WTC11 (cell line): ENCODE data around the gene PHOSPHO2. TPM values are rescaled to one million over a fixed set of nuclear protein-coding genes. Genes with fewer than 3 reads are reported as not detected.

Experiments used
- ATAC-seq: fragments of 200-7000 bp; cut with Tn5 transposase; 2 replicates; pipeline ENCODE4 v1.10.0; 2021; ENCODE audit warnings: mild to moderate bottlenecking, moderate library complexity
- CTCF ChIA-PET: fragments of 300-600 bp; sonication (Branson Sonifier 250); formaldehyde crosslinking; loops from one replicate; lab custom pipeline; 2021; ENCODE audit warnings: antibody characterized with exemption; lab: Charles Lee
- POLR2A ChIA-PET: fragments of 350-600 bp; sonication (Branson Sonifier 250); formaldehyde crosslinking; loops from one replicate; lab custom pipeline; 2021; ENCODE audit warnings: antibody characterized with exemption; lab: Charles Lee
- DNase-seq: peaks from one replicate; pipeline ENCODE4 v3.0.0; 2021; ENCODE audit warnings: low spot score
- H3K27ac Mint-ChIP-seq: 2 replicates; pipeline ENCODE4 v1.8.0; 2021; ENCODE audit warnings: mixed read lengths
- H3K27me3 Mint-ChIP-seq: 2 replicates; pipeline ENCODE4 v1.8.0; 2021; ENCODE audit warnings: low read depth, mild to moderate bottlenecking, moderate library complexity, mixed read lengths
- H3K36me3 Mint-ChIP-seq: 2 replicates; pipeline ENCODE4 v1.8.0; 2021; ENCODE audit warnings: mixed read lengths
- H3K4me1 Mint-ChIP-seq: 2 replicates; pipeline ENCODE4 v1.8.0; 2022; ENCODE audit warnings: mixed read lengths
- H3K4me3 Mint-ChIP-seq: 2 replicates; pipeline ENCODE4 v1.8.0; 2021; ENCODE audit warnings: mild to moderate bottlenecking, moderate library complexity, mixed read lengths
- H3K9me3 Mint-ChIP-seq: 2 replicates; pipeline ENCODE4 v1.8.0; 2021; ENCODE audit warnings: mixed read lengths
- CDX4 ChIP-seq: fragments of 250-450 bp; sonication (Bioruptor Pico); IDR thresholded peaks from 2 replicates; pipeline ENCODE4 v1.9.0; 2021; ENCODE audit warnings: moderate library complexity, mild to moderate bottlenecking, inconsistent platforms, borderline replicate concordance
- ETV6 ChIP-seq: sonication (generic); formaldehyde crosslinking; IDR thresholded peaks from 2 replicates; pipeline ENCODE4 v1.8.1; 2022; ENCODE audit warnings: mild to moderate bottlenecking, missing genetic modification reagents
- FOXP1 ChIP-seq: sonication (generic); formaldehyde crosslinking; IDR thresholded peaks from 2 replicates; pipeline ENCODE4 v1.8.0; 2022; ENCODE audit warnings: missing genetic modification reagents, mild to moderate bottlenecking, moderate library complexity, borderline replicate concordance
- GRHL2 ChIP-seq: fragments of 250-450 bp; sonication (Bioruptor Pico); IDR thresholded peaks from 2 replicates; pipeline ENCODE4 v1.8.0; 2022; ENCODE audit warnings: mild to moderate bottlenecking, moderate library complexity; ENCODE audit not compliant: insufficient replicate concordance, severe bottlenecking
- NR1H2 ChIP-seq: sonication (generic); formaldehyde crosslinking; IDR thresholded peaks from 2 replicates; pipeline ENCODE4 v1.9.0; 2021; ENCODE audit warnings: mild to moderate bottlenecking, moderate library complexity, missing genetic modification reagents
- NR2C2 ChIP-seq: sonication (generic); formaldehyde crosslinking; IDR thresholded peaks from 2 replicates; pipeline ENCODE4 v1.8.0; 2022; ENCODE audit warnings: mild to moderate bottlenecking, missing genetic modification reagents
- SMAD3 ChIP-seq: sonication (generic); formaldehyde crosslinking; IDR thresholded peaks from 2 replicates; pipeline ENCODE4 v1.8.0; 2022; ENCODE audit warnings: missing genetic modification reagents, mild to moderate bottlenecking, borderline replicate concordance
- TEAD4 ChIP-seq: sonication (generic); formaldehyde crosslinking; IDR thresholded peaks from 2 replicates; pipeline ENCODE4 v1.8.0; 2022; ENCODE audit warnings: mild to moderate bottlenecking, missing genetic modification reagents
- TP53 ChIP-seq: sonication (generic); formaldehyde crosslinking; IDR thresholded peaks from 2 replicates; pipeline ENCODE4 v1.8.1; 2023; ENCODE audit warnings: mild to moderate bottlenecking, missing genetic modification reagents
- ZBTB21 ChIP-seq: sonication (generic); formaldehyde crosslinking; IDR thresholded peaks from 2 replicates; pipeline ENCODE4 v1.8.1; 2023; ENCODE audit warnings: mild to moderate bottlenecking, missing genetic modification reagents, borderline replicate concordance
- ZNF138 ChIP-seq: sonication (generic); formaldehyde crosslinking; conservative IDR thresholded peaks from 2 replicates; pipeline ENCODE4 v1.8.1; 2022; ENCODE audit warnings: mild to moderate bottlenecking, moderate library complexity, missing genetic modification reagents
- ZNF219 ChIP-seq: sonication (generic); formaldehyde crosslinking; IDR thresholded peaks from 2 replicates; pipeline ENCODE4 v1.8.0; 2023; ENCODE audit warnings: missing genetic modification reagents, mild to moderate bottlenecking, borderline replicate concordance
- ZNF532 ChIP-seq: fragments of 250-450 bp; sonication (Bioruptor Pico); IDR thresholded peaks from 2 replicates; pipeline ENCODE4 v1.9.0; 2021; ENCODE audit warnings: mild to moderate bottlenecking, borderline replicate concordance
- total RNA-seq: library from RNA; stranded (reverse); gene quantifications from 3 replicates; pipeline ENCODE4 v1.2.3, GENCODE V29; 2021
- TF ChIP-seq, protein P1 (sequence below): sonication (generic); formaldehyde crosslinking; IDR thresholded peaks from 2 replicates; pipeline ENCODE4 v1.8.1; 2023; ENCODE audit warnings: mild to moderate bottlenecking, missing genetic modification reagents, borderline replicate concordance
- TF ChIP-seq, protein P2 (sequence below): sonication (generic); formaldehyde crosslinking; IDR thresholded peaks from 2 replicates; pipeline ENCODE4 v1.8.0; 2023; ENCODE audit warnings: missing genetic modification reagents
- TF ChIP-seq, protein P3 (sequence below): sonication (generic); formaldehyde crosslinking; IDR thresholded peaks from 2 replicates; pipeline ENCODE4 v1.8.0; 2022; ENCODE audit warnings: mild to moderate bottlenecking, missing genetic modification reagents
- TF ChIP-seq, protein P4 (sequence below): sonication (generic); formaldehyde crosslinking; IDR thresholded peaks from 2 replicates; pipeline ENCODE4 v1.8.1; 2023; ENCODE audit warnings: mild to moderate bottlenecking, moderate library complexity, missing genetic modification reagents

The PHOSPHO2 gene
- total RNA-seq, 1 experiment from 2014 or later: 6.1 TPM

DNA sequence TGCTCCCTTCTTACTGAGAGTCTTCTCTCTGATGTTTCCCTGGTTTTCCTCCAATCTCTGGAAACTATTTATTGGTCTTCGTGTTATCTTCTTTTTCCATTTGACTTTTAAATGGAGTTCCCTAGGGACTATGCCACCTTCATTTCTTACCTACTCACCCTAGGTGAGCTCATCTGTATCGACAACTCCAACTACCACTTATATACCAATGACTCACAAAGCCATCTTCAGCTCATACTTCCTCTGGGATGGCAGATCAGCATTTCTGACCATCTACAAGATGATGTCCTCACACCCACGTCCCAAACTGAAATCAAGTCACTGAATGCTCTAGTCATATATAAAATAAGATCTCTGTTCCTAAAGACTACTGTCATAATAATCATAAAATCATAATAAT lies 40.6 kb upstream of the PHOSPHO2 start:
- CTCF ChIA-PET: no interaction called here
- H3K36me3 Mint-ChIP-seq: no peaks in the 10 kb centered on the region
- H3K4me3 Mint-ChIP-seq: no peak overlapping the region
- no peaks in the 10 kb centered on the region; the same call in 1 of the 2 replicates for H3K27me3 Mint-ChIP-seq
- H3K9me3 Mint-ChIP-seq: no peaks in the 10 kb centered on the region
- TF ChIP-seq TP53: no peak
- no peak for TF ChIP-seq ZNF219
- no peak for TF ChIP-seq GRHL2 (CRISPR knock-in tag)
- no peak for TF ChIP-seq ZNF138
- TF ChIP-seq, protein P1, sequence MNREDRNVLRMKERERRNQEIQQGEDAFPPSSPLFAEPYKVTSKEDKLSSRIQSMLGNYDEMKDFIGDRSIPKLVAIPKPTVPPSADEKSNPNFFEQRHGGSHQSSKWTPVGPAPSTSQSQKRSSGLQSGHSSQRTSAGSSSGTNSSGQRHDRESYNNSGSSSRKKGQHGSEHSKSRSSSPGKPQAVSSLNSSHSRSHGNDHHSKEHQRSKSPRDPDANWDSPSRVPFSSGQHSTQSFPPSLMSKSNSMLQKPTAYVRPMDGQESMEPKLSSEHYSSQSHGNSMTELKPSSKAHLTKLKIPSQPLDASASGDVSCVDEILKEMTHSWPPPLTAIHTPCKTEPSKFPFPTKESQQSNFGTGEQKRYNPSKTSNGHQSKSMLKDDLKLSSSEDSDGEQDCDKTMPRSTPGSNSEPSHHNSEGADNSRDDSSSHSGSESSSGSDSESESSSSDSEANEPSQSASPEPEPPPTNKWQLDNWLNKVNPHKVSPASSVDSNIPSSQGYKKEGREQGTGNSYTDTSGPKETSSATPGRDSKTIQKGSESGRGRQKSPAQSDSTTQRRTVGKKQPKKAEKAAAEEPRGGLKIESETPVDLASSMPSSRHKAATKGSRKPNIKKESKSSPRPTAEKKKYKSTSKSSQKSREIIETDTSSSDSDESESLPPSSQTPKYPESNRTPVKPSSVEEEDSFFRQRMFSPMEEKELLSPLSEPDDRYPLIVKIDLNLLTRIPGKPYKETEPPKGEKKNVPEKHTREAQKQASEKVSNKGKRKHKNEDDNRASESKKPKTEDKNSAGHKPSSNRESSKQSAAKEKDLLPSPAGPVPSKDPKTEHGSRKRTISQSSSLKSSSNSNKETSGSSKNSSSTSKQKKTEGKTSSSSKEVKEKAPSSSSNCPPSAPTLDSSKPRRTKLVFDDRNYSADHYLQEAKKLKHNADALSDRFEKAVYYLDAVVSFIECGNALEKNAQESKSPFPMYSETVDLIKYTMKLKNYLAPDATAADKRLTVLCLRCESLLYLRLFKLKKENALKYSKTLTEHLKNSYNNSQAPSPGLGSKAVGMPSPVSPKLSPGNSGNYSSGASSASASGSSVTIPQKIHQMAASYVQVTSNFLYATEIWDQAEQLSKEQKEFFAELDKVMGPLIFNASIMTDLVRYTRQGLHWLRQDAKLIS (CRISPR knock-in tag): no peak
- TF ChIP-seq, protein P2, sequence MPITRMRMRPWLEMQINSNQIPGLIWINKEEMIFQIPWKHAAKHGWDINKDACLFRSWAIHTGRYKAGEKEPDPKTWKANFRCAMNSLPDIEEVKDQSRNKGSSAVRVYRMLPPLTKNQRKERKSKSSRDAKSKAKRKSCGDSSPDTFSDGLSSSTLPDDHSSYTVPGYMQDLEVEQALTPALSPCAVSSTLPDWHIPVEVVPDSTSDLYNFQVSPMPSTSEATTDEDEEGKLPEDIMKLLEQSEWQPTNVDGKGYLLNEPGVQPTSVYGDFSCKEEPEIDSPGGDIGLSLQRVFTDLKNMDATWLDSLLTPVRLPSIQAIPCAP (CRISPR knock-in tag): no peak
- no peak for TF ChIP-seq FOXP1 (CRISPR knock-in tag)
- no peak for TF ChIP-seq NR2C2 (CRISPR knock-in tag)
- no peak for TF ChIP-seq ZNF532 (CRISPR knock-in tag)
- TF ChIP-seq, protein P3, sequence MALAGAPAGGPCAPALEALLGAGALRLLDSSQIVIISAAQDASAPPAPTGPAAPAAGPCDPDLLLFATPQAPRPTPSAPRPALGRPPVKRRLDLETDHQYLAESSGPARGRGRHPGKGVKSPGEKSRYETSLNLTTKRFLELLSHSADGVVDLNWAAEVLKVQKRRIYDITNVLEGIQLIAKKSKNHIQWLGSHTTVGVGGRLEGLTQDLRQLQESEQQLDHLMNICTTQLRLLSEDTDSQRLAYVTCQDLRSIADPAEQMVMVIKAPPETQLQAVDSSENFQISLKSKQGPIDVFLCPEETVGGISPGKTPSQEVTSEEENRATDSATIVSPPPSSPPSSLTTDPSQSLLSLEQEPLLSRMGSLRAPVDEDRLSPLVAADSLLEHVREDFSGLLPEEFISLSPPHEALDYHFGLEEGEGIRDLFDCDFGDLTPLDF (CRISPR knock-in tag): no peak
- TF ChIP-seq ETV6 (CRISPR knock-in tag): no peak
- TF ChIP-seq TEAD4 (CRISPR knock-in tag): no peak
- no peak for TF ChIP-seq SMAD3 (CRISPR knock-in tag)
- TF ChIP-seq CDX4: no peak
- no peak for TF ChIP-seq ZBTB21 (CRISPR knock-in tag)
- TF ChIP-seq, protein P4, sequence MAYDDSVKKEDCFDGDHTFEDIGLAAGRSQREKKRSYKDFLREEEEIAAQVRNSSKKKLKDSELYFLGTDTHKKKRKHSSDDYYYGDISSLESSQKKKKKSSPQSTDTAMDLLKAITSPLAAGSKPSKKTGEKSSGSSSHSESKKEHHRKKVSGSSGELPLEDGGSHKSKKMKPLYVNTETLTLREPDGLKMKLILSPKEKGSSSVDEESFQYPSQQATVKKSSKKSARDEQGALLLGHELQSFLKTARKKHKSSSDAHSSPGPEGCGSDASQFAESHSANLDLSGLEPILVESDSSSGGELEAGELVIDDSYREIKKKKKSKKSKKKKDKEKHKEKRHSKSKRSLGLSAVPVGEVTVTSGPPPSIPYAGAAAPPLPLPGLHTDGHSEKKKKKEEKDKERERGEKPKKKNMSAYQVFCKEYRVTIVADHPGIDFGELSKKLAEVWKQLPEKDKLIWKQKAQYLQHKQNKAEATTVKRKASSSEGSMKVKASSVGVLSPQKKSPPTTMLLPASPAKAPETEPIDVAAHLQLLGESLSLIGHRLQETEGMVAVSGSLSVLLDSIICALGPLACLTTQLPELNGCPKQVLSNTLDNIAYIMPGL: no peak
- no peak for TF ChIP-seq NR1H2 (CRISPR knock-in tag)
- no peaks in the 10 kb centered on the region for H3K4me1 Mint-ChIP-seq
- ATAC-seq: no peak
- H3K27ac Mint-ChIP-seq: no peak overlapping the region
- no peak for DNase-seq
- POLR2A ChIA-PET: no interaction called here
